ENCODE measurements around the gene CD101. TPM values are rescaled to one million over a fixed set of nuclear protein-coding genes. Genes with fewer than 3 reads are reported as not detected.

The CD101 gene
- total and polyA plus RNA-seq, 10 donors, result 1.0 to 15.9 (median 6.8) TPM

DNA sequence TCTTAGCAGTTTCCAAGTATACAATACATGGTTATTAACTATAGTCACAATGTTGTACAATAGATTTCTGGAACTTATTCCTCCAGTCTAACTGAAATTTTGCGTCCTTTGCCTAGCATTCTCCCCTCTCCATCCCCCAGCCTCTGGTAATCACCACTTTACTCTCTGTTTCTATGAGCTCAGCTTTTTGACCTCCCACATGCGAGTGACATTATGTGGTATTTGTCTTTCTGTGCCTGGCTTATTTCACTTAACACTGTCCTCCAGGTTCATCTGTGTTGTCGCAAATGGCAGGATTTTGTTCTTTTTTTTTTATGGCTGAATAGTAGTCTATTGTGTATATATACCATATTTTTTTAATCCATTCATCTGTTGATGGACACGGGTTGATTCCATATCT, 43.9 kb upstream of the CD101 start:
- H3K4me3 ChIP-seq, result no peak overlapping the region
- H3K27me3 ChIP-seq (replicated peaks in 1 of 7), result no peaks in the 10 kb centered on the region
- WGBS, 5 donors, result 88 to 93% (median 91%) methylated on average over 4 of the region's 4 CpGs
- H3K27ac ChIP-seq, result no peak overlapping the region
- no peak for DNase-seq
- H3K9me3 ChIP-seq, result no peaks in the 10 kb centered on the region
- no peaks in the 10 kb centered on the region for H3K4me1 ChIP-seq
- H3K36me3 ChIP-seq, result peaks cover 0 to 4% (median 0%) of the 10 kb centered on the region in 6 donors
- intact Hi-C loops (cut with DNase I; ENCODE audit: low total_unique reads), result no loop called here
- TF ChIP-seq POLR2A (IDR thresholded peaks at IDR 0.05) (no peak), POLR2AphosphoS5 (IDR thresholded peaks at IDR 0.05) (no peak), CTCF (IDR thresholded peaks at IDR 0.05 in 8 of 11, conservative IDR thresholded peaks at IDR 0.05 in 3 of 11) (no peak)

- Histone ChIP-seq H3K4me1 (peaks cover 0 to 4% (median 0%) of the 10 kb centered on the region in 6 donors), H3K4me3 (no peak overlapping the region), H3K36me3 (peaks cover 0 to 4% (median 0%) of the 10 kb centered on the region in 6 donors), H3K9me3 (no peaks in the 10 kb centered on the region), H3K27ac (no peak overlapping the region), H3K27me3 (replicated peaks in 1 of 7) (no peaks in the 10 kb centered on the region)
- 74 to 93% (median 86%) methylated on average over 4 of the region's 4 CpGs for WGBS, 5 donors
- intact Hi-C loops (cut with DNase I; ENCODE audit: low total_unique reads), result no loop called here
- no peak for TF ChIP-seq CTCF (IDR thresholded peaks at IDR 0.05 in 8 of 11, conservative IDR thresholded peaks at IDR 0.05 in 3 of 11)
- no peak for TF ChIP-seq POLR2AphosphoS5 (IDR thresholded peaks at IDR 0.05)
- no peak for TF ChIP-seq POLR2A (IDR thresholded peaks at IDR 0.05)
- DNase-seq, result no peak
Observed at GRCh38 chr1:116958110-116958509, 43.5 kb upstream of the CD101 start.

GRCh38 chr1:116958977-116959376, 42.6 kb upstream of the CD101 start:
- intact Hi-C loops (cut with DNase I; ENCODE audit: low total_unique reads), result no loop called here
- H3K27me3 ChIP-seq (replicated peaks in 1 of 7), result no peaks in the 10 kb centered on the region
- TF ChIP-seq POLR2A (IDR thresholded peaks at IDR 0.05), result no peak
- TF ChIP-seq POLR2AphosphoS5 (IDR thresholded peaks at IDR 0.05), result no peak
- TF ChIP-seq CTCF (IDR thresholded peaks at IDR 0.05 in 8 of 11, conservative IDR thresholded peaks at IDR 0.05 in 3 of 11), result no peak
- H3K36me3 ChIP-seq, result peaks cover 0 to 4% (median 0%) of the 10 kb centered on the region in 6 donors
- no peak for DNase-seq
- H3K4me1 ChIP-seq, result peaks cover 0 to 10% (median 0%) of the 10 kb centered on the region in 6 donors
- no peaks in the 10 kb centered on the region for H3K9me3 ChIP-seq
- WGBS, 5 donors, result 83 to 89% (median 87%) methylated on average over 2 of the region's 2 CpGs
- H3K4me3 ChIP-seq, result no peak overlapping the region
- no peak overlapping the region for H3K27ac ChIP-seq

- peaks cover 0 to 10% (median 0%) of the 10 kb centered on the region in 6 donors for H3K4me1 ChIP-seq
- no peaks in the 10 kb centered on the region for H3K27me3 ChIP-seq (replicated peaks in 1 of 7)
- H3K9me3 ChIP-seq, result no peaks in the 10 kb centered on the region
- H3K4me3 ChIP-seq, result no peak overlapping the region
- no peak for DNase-seq
- 93 to 95% (median 94%) methylated on average over 6 of the region's 6 CpGs for WGBS, 5 donors
- peaks cover 0 to 4% (median 0%) of the 10 kb centered on the region in 6 donors for H3K36me3 ChIP-seq
- TF ChIP-seq CTCF (IDR thresholded peaks at IDR 0.05 in 8 of 11, conservative IDR thresholded peaks at IDR 0.05 in 3 of 11), result no peak
- no peak for TF ChIP-seq POLR2A (IDR thresholded peaks at IDR 0.05)
- TF ChIP-seq POLR2AphosphoS5 (IDR thresholded peaks at IDR 0.05), result no peak
- no peak overlapping the region for H3K27ac ChIP-seq
- intact Hi-C loops (cut with DNase I; ENCODE audit: low total_unique reads), result no loop called here
Observed at GRCh38 chr1:116961606-116962005, 40.0 kb upstream of the CD101 start.

Data from spleen (tissue), 11 donors.